Fibroblast of lung (primary cell): Measurements from ENCODE around the gene SGCG.

ENCODE experiments used
- CTCF ChIP-seq, 2 donors: IDR thresholded peaks in 1 of 2; conservative IDR thresholded peaks in 1 of 2; 1 replicate in 1 of 2; 2 replicates in 1 of 2; pipeline ENCODE4 v1.5.1; 2011 to 2012; ENCODE audit warnings: low read length in 2 of 2, control low read depth in 1 of 2, inconsistent platforms in 1 of 2, low read depth in 1 of 2, mild to moderate bottlenecking in 1 of 2
- EZH2 ChIP-seq: IDR thresholded peaks from 2 replicates; pipeline ENCODE4 v1.5.1; 2012; ENCODE audit warnings: low read length, control low read depth, mild to moderate bottlenecking; ENCODE audit errors: missing control alignments

- TF ChIP-seq CTCF (conservative IDR thresholded peaks at IDR 0.05 in 1 of 2, IDR thresholded peaks at IDR 0.05 in 1 of 2; ENCODE audit: low read depth in 1 of 2, low read length in 2 of 2) (no peak), EZH2 (no peak)
These were observed 50.5 kb downstream of the SGCG start for GRCh38 chr13:23231241-23231640.
